IPS-11a (cell line): Measurements from ENCODE around the gene TM9SF4.

Source experiments
- H3K4me3 ChIP-seq: one replicate; pipeline ENCODE4 v1.5.1; 2013; ENCODE audit warnings: low read depth, low read length, control low read depth

Gene TM9SF4, protein sequence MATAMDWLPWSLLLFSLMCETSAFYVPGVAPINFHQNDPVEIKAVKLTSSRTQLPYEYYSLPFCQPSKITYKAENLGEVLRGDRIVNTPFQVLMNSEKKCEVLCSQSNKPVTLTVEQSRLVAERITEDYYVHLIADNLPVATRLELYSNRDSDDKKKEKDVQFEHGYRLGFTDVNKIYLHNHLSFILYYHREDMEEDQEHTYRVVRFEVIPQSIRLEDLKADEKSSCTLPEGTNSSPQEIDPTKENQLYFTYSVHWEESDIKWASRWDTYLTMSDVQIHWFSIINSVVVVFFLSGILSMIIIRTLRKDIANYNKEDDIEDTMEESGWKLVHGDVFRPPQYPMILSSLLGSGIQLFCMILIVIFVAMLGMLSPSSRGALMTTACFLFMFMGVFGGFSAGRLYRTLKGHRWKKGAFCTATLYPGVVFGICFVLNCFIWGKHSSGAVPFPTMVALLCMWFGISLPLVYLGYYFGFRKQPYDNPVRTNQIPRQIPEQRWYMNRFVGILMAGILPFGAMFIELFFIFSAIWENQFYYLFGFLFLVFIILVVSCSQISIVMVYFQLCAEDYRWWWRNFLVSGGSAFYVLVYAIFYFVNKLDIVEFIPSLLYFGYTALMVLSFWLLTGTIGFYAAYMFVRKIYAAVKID

DNA sequence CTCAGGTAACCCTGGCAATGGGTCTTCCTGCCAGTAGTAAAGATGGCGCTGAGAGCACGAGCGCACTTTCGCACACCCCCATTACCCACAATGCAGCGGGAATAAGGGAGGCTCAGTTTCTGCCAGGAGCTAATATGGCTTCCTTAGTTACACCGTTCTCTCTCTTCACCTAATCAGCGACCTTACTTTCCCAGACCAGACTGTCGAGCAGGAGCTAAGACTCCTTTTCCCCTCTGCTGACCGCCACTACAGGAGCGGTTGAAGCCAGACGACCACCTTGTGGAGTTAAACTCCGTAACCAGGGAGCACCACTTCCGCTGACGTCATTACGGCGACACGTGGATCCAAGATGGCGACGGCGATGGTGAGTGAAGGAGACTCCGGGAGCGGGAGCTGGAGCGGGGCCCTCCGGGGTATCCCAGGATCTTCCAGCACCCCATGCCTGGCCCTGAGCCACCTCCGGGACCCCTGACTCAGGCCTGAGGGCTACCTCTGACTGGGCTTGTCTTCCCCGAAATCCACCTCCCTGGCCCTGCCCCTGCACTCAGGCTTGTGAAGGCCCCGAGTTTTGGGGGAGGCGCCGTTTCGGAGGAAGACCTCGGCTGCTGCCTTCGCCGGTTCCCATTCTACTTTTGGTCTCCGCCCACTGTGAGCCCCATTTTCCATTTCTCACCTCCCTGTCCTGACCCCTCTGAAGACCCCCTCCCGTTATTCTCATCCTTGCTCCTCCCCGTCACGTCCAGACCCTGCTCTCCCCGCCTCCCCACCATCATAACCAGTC lies at the start of gene TM9SF4:
Gene TM9SF4, plus strand, starts transcription at position 323 of the 781 bp plus-strand sequence. Its CDS starts 27 bp downstream, at position 350.
- peak within 1 kb of the TSS; percentile 98 for H3K4me3 ChIP-seq

GRCh38 chr20:32062776-32063170 lies 46.7 kb upstream of the TM9SF4 start:
- H3K4me3 ChIP-seq, result no peak overlapping the region

DNA sequence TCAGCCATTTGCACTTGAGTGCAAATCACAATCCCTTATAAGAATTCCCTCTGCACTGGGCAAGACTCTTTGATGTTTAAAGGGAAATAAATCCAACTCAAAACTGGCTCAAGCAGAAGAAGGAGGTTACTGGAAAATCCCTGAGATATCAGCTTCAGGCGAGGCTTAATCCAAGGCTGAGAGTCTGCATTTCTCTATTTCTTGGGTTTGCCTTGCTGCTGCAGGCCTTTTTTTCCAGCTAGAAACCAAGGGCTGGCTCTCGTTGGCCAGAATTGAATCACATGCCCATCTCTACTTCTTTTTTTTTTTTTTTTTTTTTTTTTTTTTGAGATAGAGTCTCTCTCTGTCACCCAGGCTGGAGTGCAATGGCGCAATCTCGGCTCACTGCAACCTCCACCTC lies 45.8 kb upstream of the TM9SF4 start:
- no peak overlapping the region for H3K4me3 ChIP-seq

DNA sequence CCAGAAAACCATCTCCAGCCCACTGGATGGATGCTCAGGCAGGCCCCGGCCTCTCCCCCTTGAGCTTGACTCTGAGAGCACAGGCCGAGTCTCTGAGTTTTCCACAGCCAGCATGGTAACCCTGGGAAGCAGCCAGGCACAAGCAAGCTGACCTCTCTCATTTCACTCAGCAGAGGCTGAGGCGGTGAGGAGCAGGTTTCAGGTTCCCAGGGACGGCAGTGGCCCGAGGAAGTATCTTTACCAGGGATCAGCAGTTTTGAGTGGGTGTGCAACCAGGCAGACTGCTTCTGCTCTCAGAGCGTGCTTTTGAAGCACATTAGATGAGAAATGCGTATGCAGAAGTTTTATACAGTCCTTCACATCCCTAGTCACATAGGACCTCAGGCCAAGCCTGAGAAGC lies 44.8 kb upstream of the TM9SF4 start:
- H3K4me3 ChIP-seq, result no peak overlapping the region

DNA sequence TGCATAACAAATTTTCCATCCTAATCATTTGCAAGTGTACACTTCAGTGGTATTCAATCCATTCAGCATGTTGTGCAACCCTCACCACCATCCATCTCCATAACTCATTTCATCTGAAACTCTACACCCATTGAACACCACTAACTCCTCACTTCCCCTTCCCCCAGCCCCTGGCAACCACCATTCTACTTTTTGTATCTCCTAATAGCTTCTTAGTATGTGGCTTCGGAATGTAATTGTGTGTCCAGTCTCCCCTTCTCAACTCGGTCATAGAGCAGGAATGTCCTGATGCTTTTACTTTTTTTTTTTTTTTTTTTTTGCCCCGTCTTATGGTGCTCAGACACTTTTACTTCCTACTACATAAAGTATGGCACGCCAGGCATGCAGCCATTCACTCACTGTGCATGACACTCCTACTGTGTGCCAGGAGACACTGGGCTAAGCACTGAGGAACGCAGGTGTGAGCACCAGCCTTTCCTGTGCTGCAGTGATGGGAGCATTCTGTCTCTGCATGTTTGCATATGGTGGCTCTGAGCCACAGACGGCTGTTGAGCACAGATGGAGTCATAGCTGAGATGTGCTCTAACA lies 42.2 kb upstream of the TM9SF4 start:
- no peak overlapping the region for H3K4me3 ChIP-seq

DNA sequence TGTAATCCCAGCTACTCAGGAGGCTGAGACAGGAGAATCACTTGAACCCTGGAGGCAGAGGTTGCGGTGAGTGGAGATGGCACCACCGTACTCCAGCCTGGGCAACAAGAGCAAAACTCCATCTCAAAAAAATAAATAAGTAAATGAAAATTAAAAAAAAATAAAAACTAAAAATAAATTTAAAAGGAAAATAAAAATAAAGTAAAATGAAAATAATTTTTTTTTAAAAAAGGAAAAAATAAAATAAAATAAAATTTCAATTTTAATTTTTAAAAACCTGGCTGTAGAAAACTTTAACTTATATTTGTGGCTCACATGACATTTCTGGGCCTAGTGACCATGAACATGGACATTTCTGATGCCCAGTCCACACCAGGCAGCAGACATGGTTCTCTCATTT lies 41.3 kb upstream of the TM9SF4 start:
- H3K4me3 ChIP-seq, result no peak overlapping the region

DNA sequence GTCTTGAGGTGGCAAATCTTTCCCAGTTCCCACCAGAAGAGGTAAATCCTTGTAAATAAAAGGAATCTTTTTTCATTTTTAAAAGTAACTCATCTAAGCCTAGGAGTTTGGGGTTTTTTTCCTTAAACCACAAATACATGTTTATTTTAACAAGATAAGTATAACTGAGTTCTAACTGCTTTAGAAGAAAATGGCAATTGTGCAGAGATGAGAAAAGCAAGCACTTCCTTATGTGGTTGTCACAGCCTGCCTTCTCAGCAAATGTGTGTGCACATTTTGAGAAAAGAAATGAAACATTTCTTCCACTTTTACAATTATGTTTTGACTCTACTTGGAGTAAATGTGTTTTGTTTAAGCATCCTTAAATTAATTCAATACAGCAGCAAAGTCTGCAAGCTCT lies 39.8 kb upstream of the TM9SF4 start:
- no peak overlapping the region for H3K4me3 ChIP-seq

- no peak overlapping the region for H3K4me3 ChIP-seq
Observed at GRCh38 chr20:32070282-32070681, 39.2 kb upstream of the TM9SF4 start.

DNA sequence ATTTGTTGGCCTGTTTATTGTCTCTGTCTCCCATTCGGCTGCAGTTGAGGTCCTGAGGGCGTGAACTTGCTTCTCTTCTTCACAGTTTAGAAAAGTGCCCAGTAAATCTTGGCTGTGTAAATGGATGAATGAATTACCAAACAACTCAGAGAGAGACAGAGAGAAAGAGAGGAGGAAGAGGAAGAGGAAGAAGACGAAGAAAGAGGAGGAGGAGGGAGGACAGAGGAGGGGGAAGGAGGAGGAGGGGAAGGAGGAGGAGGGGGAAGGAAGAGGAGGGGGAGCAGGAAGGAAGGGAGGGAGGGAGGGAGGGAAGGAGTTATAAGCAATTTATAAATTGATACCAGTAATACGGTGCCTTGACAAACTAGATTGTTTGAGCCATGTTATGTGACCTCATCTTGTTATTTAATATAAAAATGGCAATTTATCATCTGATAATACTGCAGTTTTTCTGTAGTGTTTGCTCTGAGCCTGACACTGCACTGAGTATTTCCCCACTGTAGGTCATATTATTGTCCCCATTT lies 38.8 kb upstream of the TM9SF4 start:
- H3K4me3 ChIP-seq, result no peak overlapping the region

DNA sequence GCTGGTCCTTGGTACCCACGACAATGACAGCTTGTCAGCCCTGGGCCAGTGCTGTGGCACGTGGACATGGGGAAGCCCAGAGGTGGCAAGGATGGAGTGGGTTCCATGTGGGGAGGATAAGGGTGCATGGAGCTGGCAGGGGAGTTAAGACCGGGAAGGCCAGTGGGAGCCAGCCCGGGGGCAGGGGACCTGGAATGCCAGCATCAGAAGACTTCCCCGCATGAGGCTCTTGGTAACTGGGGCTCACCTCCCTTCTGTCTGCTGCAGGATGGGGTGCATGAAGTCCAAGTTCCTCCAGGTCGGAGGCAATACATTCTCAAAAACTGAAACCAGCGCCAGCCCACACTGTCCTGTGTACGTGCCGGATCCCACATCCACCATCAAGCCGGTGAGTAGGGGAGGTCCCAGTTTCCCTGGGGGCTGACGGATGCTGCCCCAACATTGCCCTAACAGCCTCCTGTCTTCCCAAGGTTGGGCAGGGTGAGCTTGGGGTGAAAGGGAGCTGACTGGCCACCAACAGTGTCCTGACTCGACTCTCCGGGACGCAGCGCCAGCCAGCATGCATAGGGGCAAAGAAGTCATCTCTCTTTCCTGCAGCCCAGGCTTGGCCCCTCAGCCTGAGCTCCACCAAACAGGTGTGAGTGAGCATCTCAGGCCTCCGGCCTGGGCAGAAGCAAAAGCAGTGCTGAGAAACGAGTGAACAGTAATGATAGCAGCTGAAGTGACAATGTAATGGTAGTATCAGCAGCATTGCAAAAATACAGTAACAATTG lies 37.9 kb upstream of the TM9SF4 start:
- H3K4me3 ChIP-seq, result no peak overlapping the region

DNA sequence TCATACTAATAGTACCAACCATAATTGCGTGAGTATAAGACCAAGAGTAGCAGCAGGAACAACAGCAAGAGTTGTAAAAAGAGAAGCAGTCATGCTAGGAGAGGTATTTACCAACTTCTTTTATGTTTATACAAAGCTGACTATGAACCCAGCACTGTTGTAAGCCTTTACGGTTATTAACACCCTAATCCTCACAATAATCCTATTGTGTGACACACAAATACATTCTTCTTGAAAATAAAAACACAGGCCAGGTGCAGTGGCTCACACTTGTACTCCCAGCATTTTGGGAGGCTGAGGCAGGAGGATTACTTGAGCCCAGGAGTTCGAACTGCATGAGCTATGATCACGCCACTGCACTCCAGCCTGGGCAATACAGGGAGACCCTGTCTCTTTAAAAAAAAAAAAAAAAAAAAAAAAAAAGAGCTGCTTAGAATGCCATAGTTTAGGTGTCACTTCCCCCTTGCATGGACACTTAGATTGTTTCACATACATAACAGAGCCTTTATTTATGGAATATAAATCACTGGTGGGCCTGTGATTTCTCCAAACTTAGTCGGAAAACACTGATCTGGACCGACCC lies 37.3 kb upstream of the TM9SF4 start:
- H3K4me3 ChIP-seq, result no peak overlapping the region

DNA sequence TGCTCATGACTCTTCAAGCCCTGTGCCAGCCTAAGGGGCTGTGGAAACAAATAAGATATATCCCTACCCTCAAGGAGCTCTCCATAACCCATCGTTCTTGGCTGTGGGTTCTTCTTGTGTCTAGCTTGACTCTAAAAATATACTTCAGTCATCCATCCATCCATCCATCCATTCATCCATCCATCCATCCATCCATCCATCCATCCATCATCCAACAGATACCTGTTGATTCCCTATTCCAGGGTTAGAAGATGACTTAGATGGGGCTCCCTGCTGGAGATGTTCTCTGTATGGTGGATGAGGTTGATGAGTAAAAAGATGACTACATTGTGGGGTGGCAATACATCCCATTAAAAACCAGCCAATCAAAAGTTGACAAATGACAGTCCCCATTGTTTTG lies 34.0 kb upstream of the TM9SF4 start:
- H3K4me3 ChIP-seq, result no peak overlapping the region

GRCh38 chr20:32077190-32077589 lies 32.3 kb upstream of the TM9SF4 start:
- no peak overlapping the region for H3K4me3 ChIP-seq

GRCh38 chr20:32078322-32078721 lies 31.2 kb upstream of the TM9SF4 start:
- H3K4me3 ChIP-seq, result no peak overlapping the region

- no peak overlapping the region for H3K4me3 ChIP-seq
Observed at GRCh38 chr20:32078791-32079190, 30.7 kb upstream of the TM9SF4 start.

DNA sequence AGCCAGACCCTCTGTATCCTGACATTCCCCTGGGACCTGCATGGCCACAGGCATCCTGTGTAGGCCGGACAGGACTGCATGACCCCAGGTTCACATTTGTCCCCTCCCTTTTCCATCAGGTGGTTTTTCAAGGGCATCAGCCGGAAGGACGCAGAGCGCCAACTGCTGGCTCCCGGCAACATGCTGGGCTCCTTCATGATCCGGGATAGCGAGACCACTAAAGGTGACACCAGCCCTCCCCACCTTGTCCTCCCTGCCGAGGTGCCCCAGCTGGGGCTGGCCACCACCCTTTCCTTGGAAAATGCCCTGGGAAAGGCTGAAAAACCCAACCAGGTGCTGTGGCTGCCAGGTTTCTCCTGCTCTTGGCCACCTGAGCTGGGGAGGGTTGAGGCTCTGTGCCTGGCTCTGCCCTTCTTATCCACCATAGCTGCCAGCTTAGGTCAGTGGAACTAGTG lies 29.8 kb upstream of the TM9SF4 start:
- H3K4me3 ChIP-seq, result no peak overlapping the region

GRCh38 chr20:32080783-32081182 lies 28.7 kb upstream of the TM9SF4 start:
- no peak overlapping the region for H3K4me3 ChIP-seq

DNA sequence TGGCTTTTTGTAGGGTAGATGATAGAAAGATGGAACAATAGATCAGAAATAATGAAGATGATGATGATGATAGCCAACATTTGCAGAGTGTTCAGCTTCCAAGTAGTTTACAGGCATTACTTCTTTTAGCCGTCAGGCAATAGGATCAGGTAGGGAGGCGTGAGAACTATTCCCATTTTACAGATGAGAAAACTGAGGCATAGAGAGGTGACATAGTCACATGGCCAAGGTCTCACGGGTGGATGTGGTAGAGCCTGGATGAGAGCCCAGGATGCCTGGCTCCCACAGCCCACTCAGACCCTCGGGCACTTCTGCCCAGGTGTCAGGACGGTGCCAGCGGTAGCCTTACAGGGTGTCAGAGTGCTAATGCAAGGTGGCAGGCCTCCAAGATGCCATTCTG lies 26.0 kb upstream of the TM9SF4 start:
- H3K4me3 ChIP-seq, result no peak overlapping the region

GRCh38 chr20:32087070-32087469 lies 22.4 kb upstream of the TM9SF4 start:
- no peak overlapping the region for H3K4me3 ChIP-seq

DNA sequence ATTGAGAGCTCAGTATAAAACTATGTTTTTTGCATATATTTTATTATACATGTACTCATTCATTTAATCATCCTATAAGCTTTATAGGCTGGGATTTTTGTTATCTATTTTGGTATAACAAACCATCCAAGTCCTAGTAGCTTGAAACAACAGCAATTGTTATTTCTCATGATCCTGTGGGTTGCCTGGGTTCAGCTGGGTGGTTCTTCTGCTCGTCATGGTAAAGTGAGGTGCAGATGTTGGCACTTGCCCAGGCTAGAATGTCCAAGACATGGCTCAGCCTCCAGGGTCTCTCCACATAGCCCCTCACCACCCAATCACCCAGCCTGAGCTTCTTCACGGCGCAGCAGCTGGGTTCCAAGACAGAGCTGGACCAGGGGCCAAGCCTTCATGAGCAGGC lies 20.8 kb upstream of the TM9SF4 start:
- H3K4me3 ChIP-seq, result no peak overlapping the region
